ENCODE data around the gene GALNT6.

The GALNT6 gene

DNA sequence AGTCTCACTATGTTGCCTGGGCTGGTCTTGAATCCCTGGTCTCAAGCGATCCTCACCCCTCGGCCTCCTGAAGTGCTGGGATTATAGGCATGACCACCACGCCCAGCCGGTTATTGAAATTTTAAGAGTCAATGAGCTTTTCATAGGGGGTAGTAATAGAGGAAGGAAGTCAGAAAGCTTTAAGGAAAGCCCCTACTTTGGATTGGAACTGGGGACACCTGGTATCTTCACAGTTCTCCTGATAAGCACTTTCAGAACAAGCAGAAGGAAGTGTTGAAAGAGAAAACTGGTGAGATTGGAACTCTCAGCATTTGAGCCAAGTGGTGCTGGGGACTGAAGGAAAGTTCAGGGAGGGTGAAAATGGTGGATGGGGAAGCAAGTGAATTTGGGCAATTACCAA is 38.5 kb upstream of the GALNT6 start:
- no peak for DNase-seq (ENCODE audit: low read depth)
- TF ChIP-seq, protein P1, sequence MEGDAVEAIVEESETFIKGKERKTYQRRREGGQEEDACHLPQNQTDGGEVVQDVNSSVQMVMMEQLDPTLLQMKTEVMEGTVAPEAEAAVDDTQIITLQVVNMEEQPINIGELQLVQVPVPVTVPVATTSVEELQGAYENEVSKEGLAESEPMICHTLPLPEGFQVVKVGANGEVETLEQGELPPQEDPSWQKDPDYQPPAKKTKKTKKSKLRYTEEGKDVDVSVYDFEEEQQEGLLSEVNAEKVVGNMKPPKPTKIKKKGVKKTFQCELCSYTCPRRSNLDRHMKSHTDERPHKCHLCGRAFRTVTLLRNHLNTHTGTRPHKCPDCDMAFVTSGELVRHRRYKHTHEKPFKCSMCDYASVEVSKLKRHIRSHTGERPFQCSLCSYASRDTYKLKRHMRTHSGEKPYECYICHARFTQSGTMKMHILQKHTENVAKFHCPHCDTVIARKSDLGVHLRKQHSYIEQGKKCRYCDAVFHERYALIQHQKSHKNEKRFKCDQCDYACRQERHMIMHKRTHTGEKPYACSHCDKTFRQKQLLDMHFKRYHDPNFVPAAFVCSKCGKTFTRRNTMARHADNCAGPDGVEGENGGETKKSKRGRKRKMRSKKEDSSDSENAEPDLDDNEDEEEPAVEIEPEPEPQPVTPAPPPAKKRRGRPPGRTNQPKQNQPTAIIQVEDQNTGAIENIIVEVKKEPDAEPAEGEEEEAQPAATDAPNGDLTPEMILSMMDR (conservative IDR thresholded peaks at IDR 0.05; ENCODE audit: low read length) = no peak
- no peak overlapping the region for H3K4me3 ChIP-seq (ENCODE audit: low read length)

DNA sequence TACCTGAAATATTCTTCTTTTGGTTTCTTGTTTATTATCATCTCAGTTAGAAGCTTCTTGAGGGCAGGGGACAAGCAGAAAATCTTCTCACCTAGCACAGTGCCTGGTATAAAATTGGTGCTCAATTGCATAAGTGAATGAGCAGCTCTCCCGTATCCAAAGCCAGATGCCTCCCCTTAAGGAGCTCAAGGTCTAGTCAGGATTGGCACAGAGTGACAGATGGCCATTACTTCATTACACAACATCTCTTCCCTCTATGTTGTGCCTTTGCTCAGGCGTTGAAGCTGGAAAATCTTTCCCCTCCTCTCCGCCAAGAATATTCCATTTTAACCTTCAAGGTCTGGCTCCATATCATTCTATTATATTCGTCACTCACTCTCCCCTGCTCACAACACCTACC is 37.0 kb upstream of the GALNT6 start:
- no peak for DNase-seq (ENCODE audit: low read depth)
- TF ChIP-seq, protein P1 (conservative IDR thresholded peaks at IDR 0.05; ENCODE audit: low read length) = no peak
- no peak overlapping the region for H3K4me3 ChIP-seq (ENCODE audit: low read length)

DNA sequence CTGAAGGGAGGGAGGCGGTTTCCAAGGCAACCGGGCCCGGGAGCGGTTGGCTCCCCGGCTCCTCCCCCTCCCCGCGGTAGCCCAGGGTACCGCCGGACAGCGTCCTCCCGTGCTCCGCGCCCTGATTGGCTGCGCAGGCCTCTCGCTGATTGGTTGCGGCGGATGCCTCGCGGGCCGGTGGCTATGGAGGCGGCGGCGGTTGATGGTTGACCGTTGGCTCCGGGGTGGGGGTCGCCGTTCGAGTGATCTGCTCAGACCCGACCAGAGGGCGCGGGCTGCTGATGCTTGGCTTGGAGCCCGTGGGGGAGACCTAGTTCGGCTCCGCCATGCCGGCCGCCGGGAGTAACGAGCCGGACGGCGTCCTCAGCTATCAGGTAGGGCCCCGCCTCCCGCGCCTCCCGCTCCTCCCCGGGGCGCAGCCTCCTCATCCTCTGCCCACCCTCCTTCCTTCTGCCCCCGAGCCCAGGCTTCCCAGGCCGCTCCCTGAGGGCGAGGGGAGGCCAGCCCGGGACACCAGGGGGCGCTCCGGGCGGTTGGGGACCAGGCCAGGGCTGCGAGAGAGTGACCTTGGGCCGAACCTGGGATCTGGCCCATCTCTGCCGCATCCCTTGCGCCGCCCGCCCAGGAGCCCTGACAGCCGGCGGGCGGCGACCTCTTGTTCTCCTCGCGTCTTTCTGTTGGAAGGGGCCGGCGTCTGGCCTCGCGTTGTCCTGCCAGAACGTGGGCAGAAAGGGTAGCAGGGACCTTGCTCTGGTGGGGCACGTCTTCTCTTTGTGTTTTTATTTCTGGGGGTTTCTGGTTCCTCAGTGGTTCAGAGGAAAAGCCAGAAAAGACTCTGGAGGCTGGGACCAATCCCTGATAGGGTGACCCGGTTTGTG is 33.7 kb upstream of the GALNT6 start, which contains the start of gene SLC4A8:
SLC4A8 (plus strand) TSS at position 170 of the 878 bp plus-strand sequence; CDS start at position 327, 157 bp downstream.
- TF ChIP-seq, protein P1 (conservative IDR thresholded peaks at IDR 0.05; ENCODE audit: low read length) = peak; percentile 66
- DNase-seq (ENCODE audit: low read depth) = peak; percentile 81
- H3K4me3 ChIP-seq (ENCODE audit: low read length) = peak within 1 kb of the TSS; percentile 78

DNA sequence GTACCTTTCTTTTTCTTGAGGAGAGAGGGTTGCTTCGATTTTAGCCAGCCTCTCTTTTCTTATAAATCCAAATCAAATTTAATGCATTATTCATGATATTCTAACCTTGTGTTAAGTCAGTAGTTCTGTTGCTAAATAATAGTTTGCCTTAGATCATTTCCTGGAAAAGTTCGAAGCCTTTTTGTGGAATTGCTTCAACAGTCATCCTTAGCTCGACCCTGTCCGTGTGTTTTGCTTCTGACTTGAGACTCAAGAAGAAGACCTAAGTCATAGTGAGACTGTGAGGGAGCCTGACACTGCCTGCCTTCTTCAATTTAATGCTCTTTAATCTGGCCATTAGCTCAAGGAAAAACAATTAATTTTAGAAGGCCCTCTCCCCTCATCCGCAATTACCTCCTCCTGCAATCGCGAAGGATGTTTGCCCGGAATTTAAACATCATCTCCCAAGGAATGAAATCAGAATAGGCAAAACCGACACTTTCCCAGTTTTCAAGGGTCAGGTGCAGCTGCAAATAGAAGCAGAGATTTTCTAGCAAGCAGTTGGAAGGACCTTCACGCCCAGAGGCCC is 33.0 kb upstream of the GALNT6 start:
- DNase-seq (ENCODE audit: low read depth) = no peak
- peak overlapping the region; percentile 78 for H3K4me3 ChIP-seq (ENCODE audit: low read length)
- TF ChIP-seq, protein P1 (conservative IDR thresholded peaks at IDR 0.05; ENCODE audit: low read length) = no peak

DNA sequence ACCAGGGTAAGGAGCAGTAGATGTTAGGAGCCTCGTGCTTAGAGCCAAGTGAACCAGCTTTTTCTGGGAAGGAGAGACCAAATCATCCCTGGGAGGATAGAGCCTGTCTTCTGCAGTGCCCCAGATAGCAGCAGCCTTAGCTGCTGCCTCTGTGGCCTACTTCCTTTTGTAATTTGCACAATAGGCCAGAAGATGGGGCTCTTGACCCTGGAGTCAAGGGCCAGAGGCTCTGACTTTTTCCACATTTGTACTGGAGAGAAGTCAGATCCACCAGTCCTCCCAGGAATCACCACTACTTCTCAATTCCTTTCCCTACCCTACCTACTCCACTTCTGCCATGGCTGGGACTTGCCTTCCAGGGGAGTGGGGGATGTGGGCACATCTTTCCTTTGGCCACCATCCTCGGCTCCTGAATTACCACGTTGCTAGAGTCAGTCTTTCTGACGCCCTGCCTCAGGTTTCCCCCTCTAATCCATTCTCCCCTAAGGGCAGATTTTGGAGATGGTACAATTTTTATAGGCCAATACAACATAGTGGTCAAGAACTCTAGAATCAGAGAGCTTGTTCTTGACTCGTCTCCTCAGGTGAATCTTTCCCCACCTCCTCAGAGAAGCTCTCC is 30.2 kb upstream of the GALNT6 start:
- TF ChIP-seq, protein P1 (conservative IDR thresholded peaks at IDR 0.05; ENCODE audit: low read length) = peak; percentile 84

DNA sequence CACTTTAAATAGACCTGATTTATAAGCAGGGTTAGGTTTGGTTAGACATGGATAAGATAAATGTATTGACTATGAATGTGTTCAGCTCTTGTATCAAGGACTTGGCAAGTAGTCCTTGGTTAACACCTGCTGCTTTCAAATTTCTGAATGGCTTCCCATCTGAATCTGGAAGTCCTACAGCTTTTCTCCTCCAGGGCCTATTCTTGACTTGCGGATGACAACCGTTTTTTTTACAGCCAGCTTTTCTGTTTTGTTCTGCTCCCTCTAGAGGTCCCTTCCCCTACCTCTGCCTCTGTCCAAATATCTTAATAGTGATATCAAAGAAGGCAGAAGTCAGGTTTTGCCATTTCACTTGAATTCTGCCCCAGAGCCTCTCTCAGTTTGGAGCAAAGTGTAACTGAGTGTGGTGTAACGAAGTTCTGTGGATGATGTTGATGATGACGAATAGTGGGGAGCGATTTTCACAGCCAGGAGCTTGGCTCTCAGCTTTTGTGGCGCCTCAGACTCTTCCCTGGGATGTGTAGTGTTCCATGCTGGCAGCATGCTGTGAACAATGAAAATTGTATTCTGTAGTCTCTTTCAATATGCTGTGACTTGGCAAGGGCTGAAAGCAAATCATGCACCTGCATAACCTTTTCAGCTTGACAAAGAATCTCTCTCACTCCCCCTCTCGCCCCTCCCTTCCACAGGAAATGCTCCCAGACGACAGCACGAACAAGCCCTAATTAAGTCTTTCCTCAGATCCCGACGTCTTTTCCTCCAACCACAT is 28.4 kb upstream of the GALNT6 start:
- TF ChIP-seq, protein P1 (conservative IDR thresholded peaks at IDR 0.05; ENCODE audit: low read length) = no peak; the same call in 1 of the 2 replicates
- H3K4me3 ChIP-seq (ENCODE audit: low read length) = no peak overlapping the region
- DNase-seq (ENCODE audit: low read depth) = no peak

More for the DNA sequence above, 30.2 kb upstream of the GALNT6 start:
- peak; percentile 73 for DNase-seq (ENCODE audit: low read depth)
- no peak overlapping the region for H3K4me3 ChIP-seq (ENCODE audit: low read length)

Measured in AG10803 (cell line).